Coronary artery (tissue), 2 donors: ENCODE results near the gene METTL14.
"Not testable (repeated sequence)": the region's sequence is repeated elsewhere in the genome, so short reads cannot be mapped to it uniquely, and the experiment has no call there.

Experiments used
- DNase-seq: peaks from one replicate; pipeline ENCODE4 v3.0.0-alpha.2; 2017; ENCODE audit warnings: low spot score
- H3K27ac ChIP-seq, 2 donors: fragments of 200-600 bp; sonication (generic); one replicate each; pipeline ENCODE4 v1.5.1; 2016 to 2019
- H3K4me3 ChIP-seq: fragments of 200-600 bp; sonication (generic); 2 replicates; pipeline ENCODE4 v1.5.1; 2016; ENCODE audit warnings: mild to moderate bottlenecking, moderate library complexity
- CTCF ChIP-seq: fragments of 200-600 bp; sonication (generic); IDR thresholded peaks from one replicate; pipeline ENCODE4 v1.5.1; 2019; ENCODE audit warnings: antibody characterized with exemption

METTL14 gene

GRCh38 chr4:118684873-118685811 is at the start of gene METTL14:
Gene METTL14, plus strand, starts transcription at chr4:118685392. Its CDS starts 143 bp downstream, at chr4:118685535.
- DNase-seq = peak; percentile 95
- peak within 1 kb of the TSS; percentile 81 for H3K4me3 ChIP-seq
- no peak for TF ChIP-seq CTCF
- H3K27ac ChIP-seq = peak within 1 kb of the TSS; percentile 80 to 93

- H3K27ac ChIP-seq, DNase-seq, H3K4me3 ChIP-seq: not testable (repeated sequence)
These were observed 49.1 kb upstream of the METTL14 start for GRCh38 chr4:118636126-118636525.

DNA sequence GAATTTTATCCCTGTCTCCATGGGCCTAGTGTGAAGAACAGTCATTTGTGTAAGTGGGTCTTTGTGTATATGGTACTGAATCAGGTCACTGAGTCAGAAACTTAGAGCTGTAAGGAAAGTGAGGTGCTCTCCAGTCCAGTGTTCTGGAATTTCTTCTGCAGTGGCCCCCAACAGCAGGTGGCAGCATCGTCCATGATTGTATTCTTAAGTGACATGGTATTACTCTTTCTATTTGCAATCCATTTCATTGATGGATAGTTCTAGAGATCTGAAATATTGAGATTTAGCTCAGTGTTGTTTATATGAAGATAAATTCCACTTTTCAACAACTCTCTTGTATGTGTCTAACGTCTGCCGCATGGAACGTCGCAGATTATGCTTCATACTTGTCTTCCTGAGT is 20.5 kb upstream of the METTL14 start:
- not testable (repeated sequence) for DNase-seq, H3K27ac ChIP-seq, H3K4me3 ChIP-seq

DNA sequence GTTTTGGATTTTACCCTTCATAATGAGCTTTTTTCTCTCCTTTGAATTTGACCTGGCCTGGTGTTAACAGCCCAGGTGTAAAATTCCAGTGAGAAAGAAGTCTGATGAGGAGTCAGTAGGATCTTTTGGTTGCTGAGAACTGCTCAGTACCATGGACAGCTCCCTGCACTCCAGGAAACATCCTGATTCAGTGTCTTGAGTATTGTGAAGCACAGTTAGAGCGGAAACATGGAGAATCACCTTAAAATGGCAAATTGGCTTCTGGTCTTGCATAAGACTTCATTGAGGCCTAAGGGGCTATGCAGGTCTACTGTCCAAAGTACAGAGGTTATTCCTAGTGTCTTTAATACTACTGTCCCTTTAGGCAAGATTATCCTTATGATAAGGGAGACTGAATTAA is 16.0 kb upstream of the METTL14 start:
- not testable (repeated sequence) for H3K4me3 ChIP-seq, H3K27ac ChIP-seq, DNase-seq

- not testable (repeated sequence) for H3K27ac ChIP-seq, H3K4me3 ChIP-seq, DNase-seq
These were observed 14.2 kb upstream of the METTL14 start for GRCh38 chr4:118670968-118671367.

DNA sequence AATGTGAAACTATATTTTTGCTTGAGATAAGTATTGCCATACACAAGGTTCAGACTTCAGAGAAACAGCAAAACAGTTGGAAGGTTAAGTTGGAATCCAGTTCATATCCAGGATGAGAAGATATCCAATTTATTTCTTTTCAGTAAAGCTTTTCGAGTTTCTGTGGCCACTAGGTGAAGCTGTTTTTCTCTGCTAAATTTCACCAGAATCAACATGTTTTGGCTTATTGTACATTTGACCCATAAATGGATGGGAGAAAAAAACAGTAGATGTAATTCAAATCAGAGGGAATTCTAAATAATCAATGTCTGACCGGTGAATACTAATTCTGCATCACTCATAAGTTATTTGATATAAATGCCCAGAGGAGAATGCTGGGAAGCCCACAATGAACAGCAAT is 9.1 kb upstream of the METTL14 start:
- no peak for DNase-seq
- Histone ChIP-seq H3K27ac (no peak overlapping the region), H3K4me3 (no peak overlapping the region)
- no peak for TF ChIP-seq CTCF

- TF ChIP-seq CTCF = no peak
- no peak overlapping the region for H3K27ac ChIP-seq
- DNase-seq = no peak
- H3K4me3 ChIP-seq = no peak overlapping the region
These were observed 4.4 kb upstream of the METTL14 start for GRCh38 chr4:118680808-118681207.

- TF ChIP-seq CTCF = peak; percentile 15
- no peak for DNase-seq
- H3K4me3 ChIP-seq = no peak overlapping the region
- H3K27ac ChIP-seq = no peak overlapping the region
These were observed 2.3 kb upstream of the METTL14 start for GRCh38 chr4:118682928-118683327.

GRCh38 chr4:118683513-118683912 is 1.7 kb upstream of the METTL14 start:
- TF ChIP-seq CTCF = no peak
- Histone ChIP-seq H3K27ac (no peak overlapping the region), H3K4me3 (no peak overlapping the region)
- DNase-seq = no peak
